CD4-positive, alpha-beta T cell (primary cell): Measurements from ENCODE around the gene CEP192. TPM values are rescaled to one million over a fixed set of nuclear protein-coding genes. Genes with fewer than 3 reads are reported as not detected.

ENCODE experiments used
- ATAC-seq: fragments of 200-7000 bp; cut with Tn5 transposase; one replicate; pipeline ENCODE4 v1.10.0; 2022; ENCODE audit warnings: mild to moderate bottlenecking; ENCODE audit not compliant: poor library complexity
- CTCF ChIA-PET: fragments of 350-600 bp; sonication (Branson Sonifier 250); formaldehyde crosslinking; loops from one replicate; lab custom pipeline; 2021; ENCODE audit warnings: antibody characterized with exemption, inconsistent platforms; lab: Charles Lee
- POLR2A ChIA-PET: fragments of 350-600 bp; sonication (Branson Sonifier 250); formaldehyde crosslinking; loops from one replicate; lab custom pipeline; 2021; ENCODE audit warnings: antibody characterized with exemption, inconsistent platforms; lab: Charles Lee
- DNase-seq, 14 experiments: peaks; one replicate each; pipeline ENCODE4 v3.0.0-alpha.2; 2013 to 2020; ENCODE audit warnings: mixed read lengths in 2 of 14
- H3K27ac ChIP-seq, 2 donors: one replicate each; pipeline versions ENCODE4 v1.5.1 to v1.7.0; 2013; ENCODE audit warnings: low read length in 2 of 2, low read depth in 1 of 2, mild to moderate bottlenecking in 1 of 2
- H3K27me3 ChIP-seq, 2 experiments: 1 replicate in 1 of 2; 2 replicates in 1 of 2; pipeline versions ENCODE4 v1.6.1 to v1.7.0; 2013; ENCODE audit warnings: low read length in 2 of 2, control low read depth in 1 of 2, mild to moderate bottlenecking in 1 of 2, moderate library complexity in 1 of 2; ENCODE audit not compliant: insufficient read depth in 2 of 2, control insufficient read depth in 1 of 2
- H3K36me3 ChIP-seq: one replicate; pipeline ENCODE4 v1.6.1; 2013; ENCODE audit warnings: low read length, control low read depth; ENCODE audit not compliant: insufficient read depth
- H3K4me1 ChIP-seq: one replicate; pipeline ENCODE4 v1.6.1; 2013; ENCODE audit warnings: low read length, control low read depth; ENCODE audit not compliant: insufficient read depth
- H3K4me3 ChIP-seq: one replicate; pipeline ENCODE4 v1.5.1; 2013; ENCODE audit warnings: mild to moderate bottlenecking, low read length, moderate library complexity
- H3K9me3 ChIP-seq, 2 experiments: 1 replicate in 1 of 2; 2 replicates in 1 of 2; pipeline versions ENCODE4 v1.6.1 to v1.7.0; 2013; ENCODE audit warnings: low read length in 2 of 2, mild to moderate bottlenecking in 2 of 2, control low read depth in 1 of 2, moderate library complexity in 1 of 2; ENCODE audit not compliant: control insufficient read depth in 1 of 2, insufficient read depth in 1 of 2
- H3K27ac Mint-ChIP-seq: one replicate; pipeline ENCODE4 v1.8.0; 2020; ENCODE audit warnings: mixed read lengths
- H3K27me3 Mint-ChIP-seq: one replicate; pipeline ENCODE4 v1.8.0; 2021; ENCODE audit warnings: mixed read lengths
- H3K36me3 Mint-ChIP-seq: one replicate; pipeline ENCODE4 v1.8.0; 2021; ENCODE audit warnings: low read depth, mixed read lengths
- H3K4me1 Mint-ChIP-seq: one replicate; pipeline ENCODE4 v1.8.0; 2021; ENCODE audit warnings: low read depth, mixed read lengths
- H3K4me3 Mint-ChIP-seq: one replicate; pipeline ENCODE4 v1.8.0; 2020; ENCODE audit warnings: mild to moderate bottlenecking, mixed read lengths
- H3K9me3 Mint-ChIP-seq: one replicate; pipeline ENCODE4 v1.8.0; 2020; ENCODE audit warnings: mixed read lengths
- intact Hi-C, 2 experiments: fragments of 100-400 bp; cut with DNase I in 1 of 2; cut with micrococcal nuclease in 1 of 2; formaldehyde crosslinking; loops; one replicate each; pipeline versions ENCODE4 v1.15.1 to v1.9.0; 2023 to 2025; cut with DNase I, micrococcal nuclease
- total RNA-seq, 174 experiments: library from RNA in 2 of 174; stranded (reverse) in 2 of 174; gene quantifications; one replicate each; pipeline ENCODE4 v1.2.3 and lab custom pipeline; 2021 to 2026
- TF ChIP-seq, protein P1 (sequence below): fragments of 200-600 bp; IDR thresholded peaks from one replicate; pipeline ENCODE4 v1.8.0; 2022; ENCODE audit warnings: antibody characterized with exemption, mild to moderate bottlenecking

The CEP192 gene
- total RNA-seq, 2 experiments from 2014 or later, result 23.4 to 25.0 TPM

DNA sequence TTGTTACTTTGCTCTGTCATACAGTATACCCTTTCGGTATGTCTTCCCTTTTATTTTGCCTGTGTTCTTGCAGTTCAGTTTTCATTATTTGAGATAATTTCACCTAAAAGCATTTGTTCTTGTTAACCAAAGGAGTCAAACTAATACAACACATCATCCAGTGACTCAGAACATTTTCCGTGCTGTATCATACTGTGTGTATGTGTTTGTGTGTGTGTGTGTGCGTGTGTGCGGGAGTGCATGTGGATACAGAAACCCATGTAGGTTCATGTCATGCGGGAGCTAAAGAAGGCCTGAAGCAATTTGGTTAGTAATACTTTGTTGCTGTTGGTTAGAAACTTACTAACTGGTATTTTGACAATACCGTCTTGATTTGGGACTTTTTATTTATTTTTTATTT, 60.0 kb downstream of the CEP192 start:
- ChIA-PET POLR2A (no interaction called here), CTCF (no interaction called here)
- Mint-ChIP-seq H3K36me3 (peaks cover 92% of the 10 kb centered on the region), H3K9me3 (no peaks in the 10 kb centered on the region), H3K27ac (no peak overlapping the region), H3K4me3 (no peak overlapping the region), H3K4me1 (peaks cover 12% of the 10 kb centered on the region), H3K27me3 (no peaks in the 10 kb centered on the region)
- TF ChIP-seq, protein P1, sequence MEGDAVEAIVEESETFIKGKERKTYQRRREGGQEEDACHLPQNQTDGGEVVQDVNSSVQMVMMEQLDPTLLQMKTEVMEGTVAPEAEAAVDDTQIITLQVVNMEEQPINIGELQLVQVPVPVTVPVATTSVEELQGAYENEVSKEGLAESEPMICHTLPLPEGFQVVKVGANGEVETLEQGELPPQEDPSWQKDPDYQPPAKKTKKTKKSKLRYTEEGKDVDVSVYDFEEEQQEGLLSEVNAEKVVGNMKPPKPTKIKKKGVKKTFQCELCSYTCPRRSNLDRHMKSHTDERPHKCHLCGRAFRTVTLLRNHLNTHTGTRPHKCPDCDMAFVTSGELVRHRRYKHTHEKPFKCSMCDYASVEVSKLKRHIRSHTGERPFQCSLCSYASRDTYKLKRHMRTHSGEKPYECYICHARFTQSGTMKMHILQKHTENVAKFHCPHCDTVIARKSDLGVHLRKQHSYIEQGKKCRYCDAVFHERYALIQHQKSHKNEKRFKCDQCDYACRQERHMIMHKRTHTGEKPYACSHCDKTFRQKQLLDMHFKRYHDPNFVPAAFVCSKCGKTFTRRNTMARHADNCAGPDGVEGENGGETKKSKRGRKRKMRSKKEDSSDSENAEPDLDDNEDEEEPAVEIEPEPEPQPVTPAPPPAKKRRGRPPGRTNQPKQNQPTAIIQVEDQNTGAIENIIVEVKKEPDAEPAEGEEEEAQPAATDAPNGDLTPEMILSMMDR, result no peak
- no peak for ATAC-seq
- Histone ChIP-seq H3K27ac (no peak overlapping the region), H3K4me1 (no peaks in the 10 kb centered on the region), H3K4me3 (no peak overlapping the region), H3K27me3 (no peaks in the 10 kb centered on the region), H3K9me3 (no peaks in the 10 kb centered on the region), H3K36me3 (peaks cover 72% of the 10 kb centered on the region)
- intact Hi-C loops, result no loop called here
- DNase-seq, result no peak

GRCh38 chr18:13051950-13052349, 60.8 kb downstream of the CEP192 start:
- H3K27me3 ChIP-seq, result no peaks in the 10 kb centered on the region
- H3K36me3 ChIP-seq, result peaks cover 76% of the 10 kb centered on the region
- POLR2A ChIA-PET, result interaction anchor here (0.9 kb wide), 1 partner anchor 32 kb away, joined by 3 read pairs; no protein-coding TSS in a partner anchor
- Mint-ChIP-seq H3K27me3 (no peaks in the 10 kb centered on the region), H3K36me3 (peaks cover 92% of the 10 kb centered on the region), H3K4me1 (peaks cover 12% of the 10 kb centered on the region), H3K9me3 (no peaks in the 10 kb centered on the region), H3K4me3 (no peak overlapping the region), H3K27ac (no peak overlapping the region)
- no peaks in the 10 kb centered on the region for H3K4me1 ChIP-seq
- H3K9me3 ChIP-seq, result no peaks in the 10 kb centered on the region
- H3K27ac ChIP-seq, result no peak overlapping the region
- CTCF ChIA-PET, result no interaction called here
- ATAC-seq (no peak), DNase-seq (peak in 3 of 14 experiments; percentile 12 to 21 (median 19))
- no peak overlapping the region for H3K4me3 ChIP-seq
- intact Hi-C loops, result no loop called here
- TF ChIP-seq, protein P1, result no peak

GRCh38 chr18:13054336-13054735, 63.2 kb downstream of the CEP192 start:
- Histone ChIP-seq H3K27ac (no peak overlapping the region), H3K4me3 (no peak overlapping the region), H3K27me3 (no peaks in the 10 kb centered on the region), H3K4me1 (no peaks in the 10 kb centered on the region), H3K36me3 (peaks cover 82% of the 10 kb centered on the region), H3K9me3 (no peaks in the 10 kb centered on the region)
- Mint-ChIP-seq H3K4me1 (peaks cover 12% of the 10 kb centered on the region), H3K36me3 (peaks cover 92% of the 10 kb centered on the region), H3K27me3 (no peaks in the 10 kb centered on the region), H3K4me3 (no peak overlapping the region), H3K27ac (no peak overlapping the region), H3K9me3 (no peaks in the 10 kb centered on the region)
- no peak for ATAC-seq
- TF ChIP-seq, protein P1, result no peak
- DNase-seq, result no peak
- ChIA-PET CTCF (no interaction called here), POLR2A (no interaction called here)
- intact Hi-C loops, result no loop called here
